Measurements from ENCODE around the gene ZNRF3. TPM values are rescaled to one million over a fixed set of nuclear protein-coding genes. Genes with fewer than 3 reads are reported as not detected.

Gene ZNRF3
- total RNA-seq, 1 donor from 2014 or later: 3.3 TPM

DNA sequence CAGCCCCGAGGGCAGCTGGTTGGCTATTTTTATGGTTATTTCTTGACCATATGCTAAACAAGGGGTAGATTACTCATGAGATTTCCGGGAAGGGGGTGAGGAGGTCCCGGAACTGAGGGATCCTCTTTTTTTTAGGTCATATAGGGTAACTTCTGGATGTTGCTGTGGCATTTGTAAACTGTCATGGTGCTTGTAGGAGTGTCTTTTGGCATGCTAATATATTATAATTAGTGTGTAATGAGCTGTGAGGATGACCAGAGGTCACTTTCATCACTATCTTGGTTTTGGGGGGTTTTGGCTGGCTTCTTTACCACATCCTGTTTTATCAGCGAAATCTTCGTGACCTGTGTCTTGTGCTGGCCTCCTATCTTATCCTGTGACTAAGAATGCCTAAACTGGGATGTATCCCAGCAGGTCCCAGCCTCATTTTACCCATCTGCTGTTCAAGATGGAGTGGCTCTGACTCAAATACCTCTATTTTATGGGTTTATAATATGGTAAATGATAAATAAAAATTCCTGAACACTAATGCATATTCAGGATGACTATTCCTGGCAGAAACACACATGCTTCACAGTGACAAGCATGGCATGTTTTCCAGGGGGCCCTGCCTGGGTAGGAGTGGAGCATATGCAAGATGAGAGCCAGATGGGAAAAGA, 200.7 kb downstream of the ZNRF3 start:
- DNase-seq (ENCODE audit: low read depth, low spot score): no peak

GRCh38 chr22:29087012-29087411, 203.6 kb downstream of the ZNRF3 start:
- DNase-seq (ENCODE audit: low read depth, low spot score): no peak

GRCh38 chr22:29088809-29089208, 205.4 kb downstream of the ZNRF3 start:
- no peak for DNase-seq (ENCODE audit: low read depth, low spot score)

- DNase-seq (ENCODE audit: low read depth, low spot score): no peak
Observed at GRCh38 chr22:29089507-29089906, 206.1 kb downstream of the ZNRF3 start.

DNA sequence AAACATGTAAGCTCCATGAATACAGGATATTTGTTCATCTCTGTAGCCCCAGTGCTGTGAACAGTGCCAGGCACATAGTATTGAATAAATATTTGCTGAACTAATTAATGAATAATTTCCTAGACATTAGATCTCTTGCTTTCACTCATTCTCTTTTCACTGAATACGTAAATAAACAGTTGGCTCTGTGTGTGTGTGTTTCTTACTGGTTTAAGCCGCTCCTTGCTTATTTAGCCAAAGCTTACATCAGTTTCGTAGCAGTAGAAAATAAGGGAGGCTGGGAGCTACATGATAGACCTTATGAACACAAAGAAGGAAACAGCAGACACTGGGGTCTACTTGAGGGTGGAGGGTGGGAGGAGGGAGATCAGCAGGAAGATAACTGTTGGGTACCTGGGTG, 206.7 kb downstream of the ZNRF3 start:
- no peak for DNase-seq (ENCODE audit: low read depth, low spot score)

GRCh38 chr22:29092243-29092642, 208.9 kb downstream of the ZNRF3 start:
- no peak for DNase-seq (ENCODE audit: low read depth, low spot score)

DNA sequence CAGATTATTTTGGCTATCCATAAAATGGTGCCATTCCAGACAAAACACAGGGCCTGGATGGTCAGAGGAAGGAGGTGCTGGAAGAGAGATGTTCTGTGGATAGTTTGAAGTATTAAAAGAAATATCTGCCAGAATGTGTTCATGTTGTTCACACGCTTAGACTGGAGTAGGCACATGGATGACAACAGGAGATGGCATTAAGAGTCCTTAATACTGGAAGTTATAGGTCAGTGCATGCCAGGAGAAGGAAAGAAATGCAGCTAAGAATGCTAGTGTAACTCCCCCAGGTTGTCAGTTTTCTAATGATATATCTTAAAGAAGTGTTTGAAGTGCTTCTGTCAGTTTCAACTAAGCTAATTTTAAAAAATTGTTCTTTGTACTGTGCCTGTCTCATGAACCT, 209.7 kb downstream of the ZNRF3 start:
- DNase-seq (ENCODE audit: low read depth, low spot score): no peak

DNA sequence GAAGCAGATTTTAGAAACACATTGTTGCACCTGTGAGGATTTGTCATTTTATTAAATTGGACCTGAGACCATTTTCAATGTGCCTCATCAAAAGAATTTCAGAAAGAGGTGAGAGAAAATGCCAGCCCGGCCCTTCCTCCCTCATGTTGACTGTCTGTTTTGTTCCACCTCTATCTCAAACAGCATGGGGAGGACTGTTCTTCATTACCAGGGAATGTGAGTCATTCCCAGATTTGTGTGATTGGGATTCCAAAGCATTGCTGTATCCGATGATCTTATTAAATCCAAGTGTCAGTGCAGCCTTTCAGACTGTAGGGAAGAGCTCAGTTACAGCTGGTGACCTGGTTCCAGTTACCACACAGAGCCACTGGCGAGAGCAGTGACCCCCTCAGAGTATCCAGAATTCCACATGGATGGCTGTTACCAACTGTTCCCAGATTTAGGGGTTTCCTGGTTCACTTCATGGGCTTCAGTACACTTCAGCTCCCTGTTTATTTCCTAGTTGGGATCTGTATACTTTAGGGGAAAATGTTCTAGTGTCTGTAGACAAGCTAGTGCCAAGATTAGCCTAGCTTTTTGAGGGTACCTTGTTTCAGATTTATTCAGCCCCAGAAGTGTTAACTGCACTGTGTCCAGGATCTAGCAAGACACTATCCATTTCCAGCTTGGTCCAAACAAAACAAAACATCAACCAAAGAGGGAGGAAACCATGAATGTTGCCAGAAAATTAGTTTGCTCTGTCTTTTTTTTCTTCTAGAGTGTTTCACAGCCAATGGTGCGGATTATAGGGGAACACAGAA, 210.3 kb downstream of the ZNRF3 start:
- DNase-seq (ENCODE audit: low read depth, low spot score): no peak

DNA sequence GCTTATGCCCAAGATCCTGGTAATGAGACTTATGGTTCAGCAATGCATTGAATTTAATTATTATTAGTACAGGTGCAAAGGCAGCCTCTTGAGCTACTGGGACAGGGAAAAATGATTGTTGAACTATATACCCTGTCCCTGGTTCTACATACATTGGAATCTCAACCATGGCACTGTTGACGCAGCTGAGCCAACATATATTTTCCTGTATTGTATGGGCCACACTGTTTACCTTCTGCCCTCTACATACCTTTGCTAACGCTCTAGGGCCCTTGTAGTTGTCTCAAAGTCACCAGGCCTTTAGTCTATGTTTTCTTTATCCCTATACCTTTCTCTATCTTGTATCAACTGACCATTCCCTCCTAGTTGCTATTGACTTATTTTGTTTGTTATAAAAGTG, 212.1 kb downstream of the ZNRF3 start:
- no peak for DNase-seq (ENCODE audit: low read depth, low spot score)

GRCh38 chr22:29096736-29097669, 213.6 kb downstream of the ZNRF3 start:
- DNase-seq (ENCODE audit: low read depth, low spot score): no peak

- no peak for DNase-seq (ENCODE audit: low read depth, low spot score)
Observed at GRCh38 chr22:29098296-29098695, 214.9 kb downstream of the ZNRF3 start.

DNA sequence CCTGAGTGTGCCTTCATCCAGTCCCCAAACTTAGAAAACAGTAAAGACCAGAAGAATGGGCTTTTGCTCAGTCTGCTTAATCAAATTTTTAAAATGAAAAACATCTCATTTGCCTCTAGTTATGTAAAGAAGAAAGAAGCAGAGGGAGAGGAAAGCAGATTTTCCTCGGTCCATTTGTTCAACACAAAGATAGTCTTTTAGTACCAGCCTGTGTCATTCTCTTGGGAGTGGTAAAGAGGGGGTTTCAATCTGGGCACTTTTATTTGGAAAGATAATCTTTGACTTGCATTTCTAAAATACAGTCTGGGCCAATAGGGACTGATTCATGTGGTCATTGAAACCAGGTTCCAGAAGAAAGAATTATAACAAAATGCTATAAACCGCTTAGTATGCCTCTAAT, 218.9 kb downstream of the ZNRF3 start:
- DNase-seq (ENCODE audit: low read depth, low spot score): no peak

DNA sequence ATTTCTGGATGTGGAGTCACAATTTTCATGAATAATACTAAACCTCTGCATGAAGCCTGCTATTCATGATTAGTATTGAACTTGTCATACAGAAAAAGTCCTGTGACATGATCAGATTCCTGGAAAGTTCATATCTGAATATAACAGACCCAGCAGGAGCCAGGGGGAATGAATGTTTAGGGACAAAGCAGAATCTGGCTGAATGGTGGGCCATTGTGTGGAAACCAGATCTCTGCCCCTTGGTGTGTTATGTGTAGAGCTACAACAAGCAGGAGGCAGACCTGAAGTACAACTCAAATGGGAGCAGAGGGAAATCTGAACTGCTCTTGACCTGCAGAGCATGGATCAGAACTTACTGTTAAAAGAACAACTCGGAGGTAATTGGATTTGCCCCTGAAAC, 219.7 kb downstream of the ZNRF3 start:
- DNase-seq (ENCODE audit: low read depth, low spot score): no peak

DNA sequence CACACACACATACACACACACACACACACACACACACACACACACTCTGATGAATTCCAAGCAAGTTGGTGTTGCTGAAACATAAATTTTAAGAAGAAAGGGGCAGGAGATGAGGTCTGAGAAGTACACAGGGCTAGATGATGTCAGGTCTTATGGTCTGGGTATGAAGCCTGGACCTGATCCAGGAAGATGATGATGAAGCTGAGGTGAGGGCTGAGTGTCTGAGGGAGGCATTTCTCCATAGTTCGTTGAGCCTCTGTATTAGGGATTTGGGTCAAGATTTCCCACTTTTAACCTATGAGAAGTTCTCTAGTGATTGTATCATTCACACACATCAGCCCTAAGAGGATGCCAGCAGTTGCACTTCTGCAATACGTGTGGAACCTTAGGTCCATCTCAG, 222.1 kb downstream of the ZNRF3 start:
- no peak for DNase-seq (ENCODE audit: low read depth, low spot score)

DNA sequence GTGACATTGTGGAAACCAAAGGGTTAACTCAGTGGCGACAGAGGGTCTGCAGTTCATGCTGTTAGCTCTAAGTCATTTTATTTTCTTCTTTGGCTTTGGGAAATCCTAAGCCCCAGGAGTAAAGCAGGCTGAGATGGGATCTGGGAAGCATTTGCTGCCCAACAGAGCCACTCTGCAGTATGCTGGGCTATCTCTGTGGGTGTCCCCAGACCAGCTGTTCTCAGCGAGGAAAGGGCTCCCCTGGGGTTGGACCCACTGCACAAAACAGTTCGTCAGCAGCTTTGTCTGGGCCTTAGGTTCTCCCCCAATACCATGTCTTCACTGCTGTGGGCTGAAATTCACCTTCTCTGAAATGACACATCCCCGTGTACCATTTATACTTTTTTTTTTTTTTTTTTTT, 223.5 kb downstream of the ZNRF3 start:
- DNase-seq (ENCODE audit: low read depth, low spot score): no peak

Other genes starting within 250 kb of the ZNRF3 start
- gene TTC28, start 203.7 kb upstream of the ZNRF3 start, total RNA-seq: 15.6 and 16.0 TPM in 2 replicates
- gene CHEK2, start 141.8 kb upstream of the ZNRF3 start, total RNA-seq: 11.0 and 15.7 TPM in 2 replicates
- gene HSCB, start 141.5 kb upstream of the ZNRF3 start, total RNA-seq: 13.5 and 17.6 TPM in 2 replicates
- gene CCDC117, start 110.9 kb upstream of the ZNRF3 start, total RNA-seq: 12.7 and 30.9 TPM in 2 replicates
- 127 and 168 TPM in 2 replicates for gene XBP1, start 83.0 kb upstream of the ZNRF3 start, total RNA-seq
- not detected in 2 replicates for gene C22orf31, start 178.3 kb downstream of the ZNRF3 start, total RNA-seq
- gene KREMEN1, start 189.5 kb downstream of the ZNRF3 start, total RNA-seq: 0.53 and 0.60 TPM in 2 replicates

Data from pulmonary artery endothelial cell (primary cell).